Upper lobe of left lung (tissue), 6 donors: ENCODE results near the gene SPOPL. TPM values are rescaled to one million over a fixed set of nuclear protein-coding genes. Genes with fewer than 3 reads are reported as not detected.

Experiments
- ATAC-seq, 2 donors: fragments of 200-7000 bp; cut with Tn5 transposase; one replicate each; pipeline ENCODE4 v1.9.1; 2022; ENCODE audit warnings: mild to moderate bottlenecking in 2 of 2, moderate library complexity in 2 of 2; ENCODE audit not compliant: low FRiP score in 2 of 2
- DNase-seq, 2 donors: peaks; one replicate each; pipeline ENCODE4 v3.0.0-alpha.2; 2019 to 2020
- H3K27ac ChIP-seq, 4 donors: fragments of 200-600 bp; sonication (generic); one replicate each; pipeline ENCODE4 v1.5.1; 2016 to 2019
- H3K27me3 ChIP-seq, 4 donors: fragments of 200-600 bp; sonication (generic); one replicate each; pipeline ENCODE4 v1.5.1; 2017 to 2019
- H3K36me3 ChIP-seq, 4 donors: fragments of 200-600 bp; sonication (generic); one replicate each; pipeline ENCODE4 v1.5.1; 2016 to 2019
- H3K4me1 ChIP-seq, 4 donors: fragments of 200-600 bp; sonication (generic); one replicate each; pipeline ENCODE4 v1.5.1; 2018 to 2019
- H3K4me3 ChIP-seq, 4 donors: fragments of 200-600 bp; sonication (generic); one replicate each; pipeline ENCODE4 v1.5.1; 2017 to 2019; ENCODE audit warnings: mild to moderate bottlenecking in 2 of 4, moderate library complexity in 1 of 4
- H3K9me3 ChIP-seq, 4 donors: fragments of 200-600 bp; sonication (generic); one replicate each; pipeline ENCODE4 v1.5.1; 2018 to 2019
- CTCF ChIP-seq, 6 experiments: fragments of 450-650 bp in 4 of 6; fragments of 200-600 bp in 2 of 6; sonication (generic) in 2 of 6; IDR thresholded peaks; one replicate each; pipeline ENCODE4 v1.5.1; 2016 to 2019; ENCODE audit warnings: antibody characterized with exemption in 6 of 6
- EP300 ChIP-seq, 4 donors: sonication (generic); formaldehyde crosslinking; IDR thresholded peaks; one replicate each; pipeline ENCODE4 v1.5.1; 2017; ENCODE audit warnings: antibody characterized with exemption in 4 of 4, control low read depth in 2 of 4
- POLR2A ChIP-seq, 4 donors: fragments of 450-650 bp; IDR thresholded peaks; one replicate each; pipeline ENCODE4 v1.5.1; 2016 to 2017; ENCODE audit warnings: antibody characterized with exemption in 4 of 4, mild to moderate bottlenecking in 2 of 4
- POLR2AphosphoS5 ChIP-seq, 2 donors: sonication (generic); formaldehyde crosslinking; IDR thresholded peaks; one replicate each; pipeline ENCODE4 v1.5.1; 2017; ENCODE audit warnings: antibody characterized with exemption in 2 of 2
- WGBS, 2 donors: methylation state at CpG; one replicate each; pipeline ENCODE4 v1.1.5; 2017 to 2018; 5-methylcytosine and 5-hydroxymethylcytosine counted together
- total RNA-seq, 6 donors: library from RNA; depleted of rRNA in 4 of 6; stranded (reverse); fragments of >200 nt in 4 of 6; gene quantifications; one replicate each; pipeline versions ENCODE4 v1.1.0 to v1.2.1, GENCODE V29; 2016 to 2021
- donor health status: DM: no; HTN: no; CAD: no; lungs with moderate emphysema.
- donor health status: DM: no; HTN: yes; CAD: no; lungs with severe emphysema.

Gene SPOPL
- total RNA-seq, 6 donors from 2014 or later: 4.2 to 40.0 (median 24.2) TPM

- no peak for TF ChIP-seq POLR2AphosphoS5 (IDR thresholded peaks at IDR 0.05)
- TF ChIP-seq EP300 (IDR thresholded peaks at IDR 0.05): no peak
- no peak for TF ChIP-seq POLR2A (IDR thresholded peaks at IDR 0.05)
- no peak for TF ChIP-seq CTCF (IDR thresholded peaks at IDR 0.05)
- no peak overlapping the region for H3K4me3 ChIP-seq
- no peaks in the 10 kb centered on the region for H3K9me3 ChIP-seq
- WGBS, 2 donors: 86 to 96% methylated on average over 4 of the region's 4 CpGs
- DNase-seq (no peak), ATAC-seq (no peak)
- no peak overlapping the region for H3K27ac ChIP-seq
- no peaks in the 10 kb centered on the region for H3K36me3 ChIP-seq
- no peaks in the 10 kb centered on the region for H3K27me3 ChIP-seq
- no peaks in the 10 kb centered on the region for H3K4me1 ChIP-seq
These were observed 108.8 kb downstream of the SPOPL start for GRCh38 chr2:138610201-138610953.

GRCh38 chr2:138615257-138615656, 113.7 kb downstream of the SPOPL start:
- H3K4me1 ChIP-seq: no peaks in the 10 kb centered on the region
- H3K9me3 ChIP-seq: no peaks in the 10 kb centered on the region
- no peak for TF ChIP-seq POLR2AphosphoS5 (IDR thresholded peaks at IDR 0.05)
- no peak for TF ChIP-seq EP300 (IDR thresholded peaks at IDR 0.05)
- no peak for DNase-seq
- no peaks in the 10 kb centered on the region for H3K27me3 ChIP-seq
- H3K4me3 ChIP-seq: no peak overlapping the region
- H3K36me3 ChIP-seq: no peaks in the 10 kb centered on the region
- ATAC-seq: no peak
- H3K27ac ChIP-seq: no peak overlapping the region
- WGBS, 2 donors: 74 to 80% methylated on average over 4 of the region's 4 CpGs

- no peak overlapping the region for H3K27ac ChIP-seq
- WGBS, 2 donors: 93 to 100% methylated on average over 1 of the region's 1 CpG
These were observed 115.5 kb downstream of the SPOPL start for GRCh38 chr2:138617026-138617425.

GRCh38 chr2:138618971-138619370, 117.4 kb downstream of the SPOPL start:
- TF ChIP-seq CTCF (IDR thresholded peaks at IDR 0.05) (no peak), POLR2AphosphoS5 (IDR thresholded peaks at IDR 0.05) (no peak), EP300 (IDR thresholded peaks at IDR 0.05) (no peak)
- H3K27ac ChIP-seq: no peak overlapping the region
- no peaks in the 10 kb centered on the region for H3K27me3 ChIP-seq
- H3K36me3 ChIP-seq: no peaks in the 10 kb centered on the region
- 84 to 86% methylated on average over 3 of the region's 3 CpGs for WGBS, 2 donors
- no peaks in the 10 kb centered on the region for H3K9me3 ChIP-seq
- DNase-seq (no peak), ATAC-seq (no peak)
- H3K4me3 ChIP-seq: no peak overlapping the region
- H3K4me1 ChIP-seq: no peaks in the 10 kb centered on the region

More at GRCh38 chr2:138617026-138617425, 115.5 kb downstream of the SPOPL start:
- Histone ChIP-seq H3K27me3 (no peaks in the 10 kb centered on the region), H3K4me1 (no peaks in the 10 kb centered on the region), H3K4me3 (no peak overlapping the region), H3K9me3 (no peaks in the 10 kb centered on the region), H3K36me3 (no peaks in the 10 kb centered on the region)
- no peak for DNase-seq
- ATAC-seq: no peak
- TF ChIP-seq POLR2AphosphoS5 (IDR thresholded peaks at IDR 0.05) (no peak), POLR2A (IDR thresholded peaks at IDR 0.05) (no peak), CTCF (IDR thresholded peaks at IDR 0.05) (no peak), EP300 (IDR thresholded peaks at IDR 0.05) (no peak)

GRCh38 chr2:138620431-138620830, 118.9 kb downstream of the SPOPL start:
- Histone ChIP-seq H3K4me3 (no peak overlapping the region), H3K27ac (no peak overlapping the region), H3K36me3 (no peaks in the 10 kb centered on the region), H3K4me1 (no peaks in the 10 kb centered on the region), H3K27me3 (no peaks in the 10 kb centered on the region), H3K9me3 (no peaks in the 10 kb centered on the region)
- ATAC-seq (no peak), DNase-seq (no peak)
- 84 to 85% methylated on average over 2 of the region's 2 CpGs for WGBS, 2 donors
- TF ChIP-seq EP300 (IDR thresholded peaks at IDR 0.05): no peak
- no peak for TF ChIP-seq POLR2AphosphoS5 (IDR thresholded peaks at IDR 0.05)
- TF ChIP-seq POLR2A (IDR thresholded peaks at IDR 0.05): no peak
- no peak for TF ChIP-seq CTCF (IDR thresholded peaks at IDR 0.05)
